Astrocyte (in vitro differentiated cells and primary cell): ENCODE measurements around the gene C19orf25. TPM values are rescaled to one million over a fixed set of nuclear protein-coding genes. Genes with fewer than 3 reads are reported as not detected.
"Not testable (repeated sequence)": the region's sequence is repeated elsewhere in the genome, so short reads cannot be mapped to it uniquely, and the experiment has no call there.

ENCODE experiments used
- DNase-seq: peaks from one replicate; pipeline ENCODE4 v3.0.0-alpha.2; 2010; ENCODE audit warnings: low read depth
- FAIRE-seq: peaks from 2 replicates; lab custom pipeline; 2011; peaks lifted over from hg19 to GRCh38; lab: Jason Lieb, UNC
- H2AFZ ChIP-seq: 2 replicates; pipeline ENCODE4 v1.6.0; 2012; ENCODE audit warnings: low read depth, low read length, inconsistent platforms
- H3K27ac ChIP-seq: 2 replicates; pipeline ENCODE4 v1.5.1; 2011; ENCODE audit warnings: low read depth, low read length, inconsistent platforms
- H3K27me3 ChIP-seq: 2 replicates; pipeline ENCODE4 v1.6.0; 2011; ENCODE audit warnings: low read length, inconsistent platforms; ENCODE audit not compliant: insufficient read depth
- H3K36me3 ChIP-seq: 2 replicates; pipeline ENCODE4 v1.5.1; 2011; ENCODE audit warnings: low read length, inconsistent platforms; ENCODE audit not compliant: insufficient read depth
- H3K4me1 ChIP-seq: 2 replicates; pipeline ENCODE4 v1.5.1; 2011; ENCODE audit warnings: low read length, inconsistent platforms; ENCODE audit not compliant: insufficient read depth
- H3K4me2 ChIP-seq: 2 replicates; pipeline ENCODE4 v1.6.0; 2012; ENCODE audit warnings: low read length, inconsistent platforms
- H3K4me3 ChIP-seq: 2 replicates; pipeline ENCODE4 v1.5.1; 2011; ENCODE audit warnings: low read depth, mild to moderate bottlenecking, low read length, inconsistent platforms; ENCODE audit not compliant: insufficient read depth
- H3K79me2 ChIP-seq: 2 replicates; pipeline ENCODE4 v1.6.0; 2012; ENCODE audit warnings: mild to moderate bottlenecking, low read length, inconsistent platforms; ENCODE audit not compliant: insufficient read depth
- H3K9ac ChIP-seq: 2 replicates; pipeline ENCODE4 v1.6.0; 2012; ENCODE audit warnings: mild to moderate bottlenecking, low read length, inconsistent platforms
- H3K9me3 ChIP-seq: 2 replicates; pipeline ENCODE4 v1.5.1; 2012; ENCODE audit warnings: low read depth, mild to moderate bottlenecking, low read length, inconsistent platforms; ENCODE audit not compliant: insufficient read depth
- H4K20me1 ChIP-seq: 2 replicates; pipeline ENCODE4 v1.6.0; 2012; ENCODE audit warnings: low read length, inconsistent platforms; ENCODE audit not compliant: insufficient read depth
- H3K27ac Mint-ChIP-seq: one replicate; pipeline ENCODE4 v1.8.0; 2021; ENCODE audit warnings: mild to moderate bottlenecking, mixed read lengths; ENCODE audit not compliant: unreplicated experiment
- H3K27me3 Mint-ChIP-seq: one replicate; pipeline ENCODE4 v1.8.0; 2021; ENCODE audit warnings: low read depth, mixed read lengths; ENCODE audit not compliant: unreplicated experiment
- H3K36me3 Mint-ChIP-seq: one replicate; pipeline ENCODE4 v1.8.0; 2021; ENCODE audit warnings: low read depth, mixed read lengths; ENCODE audit not compliant: unreplicated experiment
- H3K4me1 Mint-ChIP-seq: one replicate; pipeline ENCODE4 v1.8.0; 2021; ENCODE audit warnings: low read depth, mixed read lengths; ENCODE audit not compliant: unreplicated experiment
- H3K4me3 Mint-ChIP-seq: one replicate; pipeline ENCODE4 v1.8.0; 2021; ENCODE audit warnings: mild to moderate bottlenecking, moderate library complexity, mixed read lengths; ENCODE audit not compliant: unreplicated experiment
- H3K9me3 Mint-ChIP-seq: one replicate; pipeline ENCODE4 v1.8.0; 2021; ENCODE audit warnings: mild to moderate bottlenecking, mixed read lengths; ENCODE audit not compliant: unreplicated experiment
- CTCF ChIP-seq: IDR thresholded peaks from 2 replicates; pipeline ENCODE4 v1.5.1; 2011; ENCODE audit warnings: low read depth, mild to moderate bottlenecking, inconsistent platforms, low read length, moderate library complexity; ENCODE audit not compliant: insufficient read depth
- EZH2 ChIP-seq: IDR thresholded peaks from 2 replicates; pipeline ENCODE4 v1.6.1; 2012; ENCODE audit warnings: mild to moderate bottlenecking, low read length, inconsistent platforms; ENCODE audit not compliant: insufficient read depth
- total RNA-seq: library from RNA; stranded (reverse); gene quantifications from 2 replicates; pipeline ENCODE4 v1.2.1, GENCODE V29; 2021

Gene C19orf25
- total RNA-seq, 1 donor from 2014 or later = 32.4 TPM

GRCh38 chr19:1521636-1522035 is 42.6 kb upstream of the C19orf25 start:
- H3K27me3 Mint-ChIP-seq = peaks cover 46% of the 10 kb centered on the region

GRCh38 chr19:1520203-1520780 is 41.3 kb upstream of the C19orf25 start:
- Mint-ChIP-seq H3K4me3 (no peak overlapping the region), H3K36me3 (no peaks in the 10 kb centered on the region), H3K4me1 (no peaks in the 10 kb centered on the region), H3K27me3 (peaks cover 46% of the 10 kb centered on the region), H3K9me3 (peaks cover 4% of the 10 kb centered on the region), H3K27ac (no peak overlapping the region)
- FAIRE-seq = no peak
- Histone ChIP-seq H3K4me2 (no peak overlapping the region), H2AFZ (no peak overlapping the region), H3K79me2 (no peaks in the 10 kb centered on the region), H3K27ac (no peak overlapping the region), H3K9me3 (peaks cover 7% of the 10 kb centered on the region), H3K27me3 (peaks cover 24% of the 10 kb centered on the region), H4K20me1 (peaks cover 7% of the 10 kb centered on the region), H3K36me3 (no peaks in the 10 kb centered on the region), H3K4me1 (no peaks in the 10 kb centered on the region), H3K9ac (no peak overlapping the region), H3K4me3 (no peak overlapping the region)
- DNase-seq = no peak
- TF ChIP-seq EZH2 = no peak
- TF ChIP-seq CTCF = no peak

More at GRCh38 chr19:1521636-1522035, 42.6 kb upstream of the C19orf25 start:
- no peak for FAIRE-seq
- Histone ChIP-seq H3K9ac (no peak overlapping the region), H3K36me3 (no peaks in the 10 kb centered on the region), H3K27ac (no peak overlapping the region), H3K4me2 (no peak overlapping the region), H4K20me1 (peaks cover 7% of the 10 kb centered on the region), H3K4me1 (no peaks in the 10 kb centered on the region), H3K9me3 (peaks cover 3% of the 10 kb centered on the region), H2AFZ (no peak overlapping the region), H3K27me3 (peaks cover 27% of the 10 kb centered on the region), H3K4me3 (no peak overlapping the region), H3K79me2 (no peaks in the 10 kb centered on the region)
- H3K27ac Mint-ChIP-seq = no peak overlapping the region
- H3K36me3 Mint-ChIP-seq = no peaks in the 10 kb centered on the region
- DNase-seq = no peak
- TF ChIP-seq EZH2 = no peak
- TF ChIP-seq CTCF = no peak
- H3K4me1 Mint-ChIP-seq = no peaks in the 10 kb centered on the region
- H3K9me3 Mint-ChIP-seq = peaks cover 4% of the 10 kb centered on the region
- no peak overlapping the region for H3K4me3 Mint-ChIP-seq

GRCh38 chr19:1519802-1520201 is 40.8 kb upstream of the C19orf25 start:
- H3K79me2 ChIP-seq, DNase-seq, H3K4me1 Mint-ChIP-seq, H3K9me3 ChIP-seq, H2AFZ ChIP-seq, H3K9ac ChIP-seq, H3K36me3 Mint-ChIP-seq, H3K4me1 ChIP-seq, FAIRE-seq, H4K20me1 ChIP-seq, H3K9me3 Mint-ChIP-seq, H3K4me3 ChIP-seq, H3K4me3 Mint-ChIP-seq, H3K27ac ChIP-seq, H3K36me3 ChIP-seq, H3K4me2 ChIP-seq, H3K27ac Mint-ChIP-seq: not testable (repeated sequence)
- H3K27me3 Mint-ChIP-seq = peaks cover 45% of the 10 kb centered on the region
- peaks cover 19% of the 10 kb centered on the region for H3K27me3 ChIP-seq
